ENCODE measurements around the gene SNED1. TPM values are rescaled to one million over a fixed set of nuclear protein-coding genes. Genes with fewer than 3 reads are reported as not detected.
A peak's percentile ranks its signal among the peaks of the same experiment; 100 is the strongest.
"Not testable (repeated sequence)": the region's sequence is repeated elsewhere in the genome, so short reads cannot be mapped to it uniquely, and the experiment has no call there.

Gene SNED1
- total RNA-seq, 2 donors from 2014 or later: 0.36 to 4.1 TPM

- Mint-ChIP-seq H3K36me3 (ENCODE audit: insufficient read depth in 2 of 2) (no peaks in the 10 kb centered on the region), H3K27me3 (ENCODE audit: low read depth) (no peaks in the 10 kb centered on the region), H3K4me1 (ENCODE audit: low read depth) (peaks cover 12% of the 10 kb centered on the region), H3K27ac (no peak overlapping the region), H3K4me3 (no peak overlapping the region), H3K9me3 (no peaks in the 10 kb centered on the region)
- no peak for DNase-seq
- ATAC-seq (replicated peaks in 1 of 2): no peak
These were observed 25.5 kb upstream of the SNED1 start for GRCh38 chr2:240972636-240973521.

GRCh38 chr2:240974771-240975572, 23.4 kb upstream of the SNED1 start:
- H3K9me3 Mint-ChIP-seq: no peaks in the 10 kb centered on the region
- DNase-seq (no peak), ATAC-seq (replicated peaks in 1 of 2) (no peak)
- peak overlapping the region in 1 of 2 donors; percentile 53 for H3K4me3 Mint-ChIP-seq
- H3K36me3 Mint-ChIP-seq (ENCODE audit: insufficient read depth in 2 of 2): no peaks in the 10 kb centered on the region
- peaks cover 12% of the 10 kb centered on the region for H3K4me1 Mint-ChIP-seq (ENCODE audit: low read depth)
- H3K27ac Mint-ChIP-seq: peak overlapping the region; percentile 68
- H3K27me3 Mint-ChIP-seq (ENCODE audit: low read depth): no peaks in the 10 kb centered on the region

GRCh38 chr2:240975903-240976302, 22.5 kb upstream of the SNED1 start:
- ATAC-seq (replicated peaks in 1 of 2); H3K9me3 Mint-ChIP-seq; DNase-seq; H3K27me3 Mint-ChIP-seq (ENCODE audit: low read depth); H3K36me3 Mint-ChIP-seq (ENCODE audit: insufficient read depth in 2 of 2); H3K4me3 Mint-ChIP-seq; H3K27ac Mint-ChIP-seq: not testable (repeated sequence)
- peaks cover 12% of the 10 kb centered on the region for H3K4me1 Mint-ChIP-seq (ENCODE audit: low read depth)

GRCh38 chr2:240981280-240981679, 17.1 kb upstream of the SNED1 start:
- DNase-seq (no peak), ATAC-seq (replicated peaks in 1 of 2) (no peak)
- Mint-ChIP-seq H3K4me3 (no peak overlapping the region), H3K4me1 (ENCODE audit: low read depth) (no peaks in the 10 kb centered on the region), H3K27ac (no peak overlapping the region), H3K27me3 (ENCODE audit: low read depth) (no peaks in the 10 kb centered on the region), H3K9me3 (no peaks in the 10 kb centered on the region), H3K36me3 (ENCODE audit: insufficient read depth in 2 of 2) (no peaks in the 10 kb centered on the region)

GRCh38 chr2:240981871-240982800, 16.3 kb upstream of the SNED1 start:
- ATAC-seq (replicated peaks in 1 of 2) (no peak), DNase-seq (no peak)
- Mint-ChIP-seq H3K36me3 (ENCODE audit: insufficient read depth in 2 of 2) (no peaks in the 10 kb centered on the region), H3K27me3 (ENCODE audit: low read depth) (no peaks in the 10 kb centered on the region), H3K9me3 (no peaks in the 10 kb centered on the region), H3K4me1 (ENCODE audit: low read depth) (no peaks in the 10 kb centered on the region), H3K27ac (no peak overlapping the region), H3K4me3 (no peak overlapping the region)

GRCh38 chr2:240982821-240983281, 15.6 kb upstream of the SNED1 start:
- Mint-ChIP-seq H3K4me1 (ENCODE audit: low read depth) (no peaks in the 10 kb centered on the region), H3K36me3 (ENCODE audit: insufficient read depth in 2 of 2) (no peaks in the 10 kb centered on the region), H3K9me3 (no peaks in the 10 kb centered on the region), H3K27me3 (ENCODE audit: low read depth) (no peaks in the 10 kb centered on the region), H3K27ac (no peak overlapping the region), H3K4me3 (no peak overlapping the region)
- no peak for ATAC-seq (replicated peaks in 1 of 2)
- DNase-seq: no peak

GRCh38 chr2:240983361-240983995, 14.9 kb upstream of the SNED1 start:
- DNase-seq: peak; percentile 40 to 51
- Mint-ChIP-seq H3K36me3 (ENCODE audit: insufficient read depth in 2 of 2) (no peaks in the 10 kb centered on the region), H3K9me3 (no peaks in the 10 kb centered on the region), H3K4me1 (ENCODE audit: low read depth) (no peaks in the 10 kb centered on the region), H3K27me3 (ENCODE audit: low read depth) (no peaks in the 10 kb centered on the region), H3K4me3 (no peak overlapping the region), H3K27ac (no peak overlapping the region)
- peak; percentile 80 to 82 for ATAC-seq (replicated peaks in 1 of 2)

GRCh38 chr2:240983996-240984498, 14.4 kb upstream of the SNED1 start:
- Mint-ChIP-seq H3K4me1 (ENCODE audit: low read depth) (no peaks in the 10 kb centered on the region), H3K27me3 (ENCODE audit: low read depth) (no peaks in the 10 kb centered on the region), H3K36me3 (ENCODE audit: insufficient read depth in 2 of 2) (no peaks in the 10 kb centered on the region), H3K4me3 (no peak overlapping the region), H3K9me3 (no peaks in the 10 kb centered on the region), H3K27ac (no peak overlapping the region)
- DNase-seq (no peak), ATAC-seq (replicated peaks in 1 of 2) (no peak)

GRCh38 chr2:240985881-240986786, 12.3 kb upstream of the SNED1 start:
- Mint-ChIP-seq H3K36me3 (ENCODE audit: insufficient read depth in 2 of 2) (no peaks in the 10 kb centered on the region), H3K27me3 (ENCODE audit: low read depth) (no peaks in the 10 kb centered on the region), H3K9me3 (no peaks in the 10 kb centered on the region), H3K4me1 (ENCODE audit: low read depth) (no peaks in the 10 kb centered on the region), H3K4me3 (no peak overlapping the region), H3K27ac (no peak overlapping the region)
- ATAC-seq (replicated peaks in 1 of 2): no peak
- DNase-seq: no peak

GRCh38 chr2:240986787-240987411, 11.5 kb upstream of the SNED1 start:
- H3K4me3 Mint-ChIP-seq: no peak overlapping the region
- no peaks in the 10 kb centered on the region for H3K4me1 Mint-ChIP-seq (ENCODE audit: low read depth)
- DNase-seq (no peak), ATAC-seq (replicated peaks in 1 of 2) (no peak)
- no peak overlapping the region for H3K27ac Mint-ChIP-seq
- no peaks in the 10 kb centered on the region for H3K9me3 Mint-ChIP-seq
- no peaks in the 10 kb centered on the region for H3K36me3 Mint-ChIP-seq (ENCODE audit: insufficient read depth in 2 of 2)
- H3K27me3 Mint-ChIP-seq (ENCODE audit: low read depth): no peaks in the 10 kb centered on the region

GRCh38 chr2:240987588-240987987, 10.8 kb upstream of the SNED1 start:
- Mint-ChIP-seq H3K9me3 (no peaks in the 10 kb centered on the region), H3K27ac (no peak overlapping the region), H3K27me3 (ENCODE audit: low read depth) (no peaks in the 10 kb centered on the region), H3K4me1 (ENCODE audit: low read depth) (no peaks in the 10 kb centered on the region), H3K36me3 (ENCODE audit: insufficient read depth in 2 of 2) (no peaks in the 10 kb centered on the region), H3K4me3 (no peak overlapping the region)
- ATAC-seq (replicated peaks in 1 of 2) (no peak), DNase-seq (no peak)

Data from activated T-cell treated with anti-CD3 and anti-CD28 coated beads, Interleukin-2, amount 50 U/mL, for 72 hours (primary cell).